ENCODE results near the gene SH2D1A.

SH2D1A gene

GRCh38 chrX:124415115-124415800 lies 68.9 kb downstream of the SH2D1A start:
- DNase-seq = no peak
- no peak for TF ChIP-seq CTCF (IDR thresholded peaks at IDR 0.05; ENCODE audit: low read depth, low read length)
- Histone ChIP-seq H3K36me3 (no peaks in the 10 kb centered on the region), H3K27me3 (ENCODE audit: insufficient read depth, low read depth, severe bottlenecking) (peaks cover 33% of the 10 kb centered on the region), H3K9me3 (ENCODE audit: severe bottlenecking) (no peaks in the 10 kb centered on the region), H3K4me3 (ENCODE audit: low read depth, low read length) (no peak overlapping the region), H3K27ac (no peak overlapping the region)

GRCh38 chrX:124421898-124422655 lies 75.7 kb downstream of the SH2D1A start:
- DNase-seq = no peak
- TF ChIP-seq CTCF (IDR thresholded peaks at IDR 0.05; ENCODE audit: low read depth, low read length) = no peak
- Histone ChIP-seq H3K27me3 (ENCODE audit: insufficient read depth, low read depth, severe bottlenecking) (peaks cover 38% of the 10 kb centered on the region), H3K36me3 (no peaks in the 10 kb centered on the region), H3K9me3 (ENCODE audit: severe bottlenecking) (no peaks in the 10 kb centered on the region), H3K4me3 (ENCODE audit: low read depth, low read length) (no peak overlapping the region), H3K27ac (no peak overlapping the region)
